Activated B cell treated with CpG ODN at 0.5 μM for 24 hours (primary cell): ENCODE data around the gene ENPP7. TPM values are rescaled to one million over a fixed set of nuclear protein-coding genes. Genes with fewer than 3 reads are reported as not detected.

Source experiments
- ATAC-seq: fragments of 200-7000 bp; cut with Tn5 transposase; one replicate; pipeline ENCODE4 v1.10.0; 2021; ENCODE audit warnings: low read depth, mild to moderate bottlenecking, moderate library complexity
- CTCF ChIA-PET: fragments of 350-600 bp; sonication (Branson Sonifier 250); formaldehyde crosslinking; loops from one replicate; lab custom pipeline; 2021; ENCODE audit warnings: antibody characterized with exemption; lab: Charles Lee
- POLR2A ChIA-PET: fragments of 350-600 bp; sonication (Branson Sonifier 250); formaldehyde crosslinking; loops from one replicate; lab custom pipeline; 2021; ENCODE audit warnings: antibody characterized with exemption; lab: Charles Lee
- DNase-seq: peaks from one replicate; pipeline ENCODE4 v3.0.0; 2022
- H3K27ac Mint-ChIP-seq: one replicate; pipeline ENCODE4 v1.8.0; 2020; ENCODE audit warnings: mixed read lengths
- H3K27me3 Mint-ChIP-seq: one replicate; pipeline ENCODE4 v1.8.0; 2021; ENCODE audit warnings: mixed read lengths
- H3K36me3 Mint-ChIP-seq: one replicate; pipeline ENCODE4 v1.8.0; 2021; ENCODE audit warnings: low read depth, mixed read lengths
- H3K4me1 Mint-ChIP-seq: one replicate; pipeline ENCODE4 v1.8.0; 2021; ENCODE audit warnings: mixed read lengths
- H3K4me3 Mint-ChIP-seq: one replicate; pipeline ENCODE4 v1.8.0; 2020; ENCODE audit warnings: mild to moderate bottlenecking, mixed read lengths
- H3K9me3 Mint-ChIP-seq: one replicate; pipeline ENCODE4 v1.8.0; 2020; ENCODE audit warnings: mixed read lengths
- intact Hi-C: fragments of 100-400 bp; cut with micrococcal nuclease; formaldehyde crosslinking; loops from one replicate; pipeline ENCODE4 v1.15.1; 2024
- total RNA-seq: library from RNA; stranded (reverse); gene quantifications from 2 replicates; pipeline ENCODE4 v1.2.3, GENCODE V29; 2022
- TF ChIP-seq, protein P1 (sequence below): fragments of 200-600 bp; IDR thresholded peaks from one replicate; pipeline ENCODE4 v1.8.0; 2022; ENCODE audit warnings: antibody characterized with exemption, mild to moderate bottlenecking

ENPP7 gene
- total RNA-seq, 1 donor from 2014 or later: 1.5 TPM

GRCh38 chr17:79732804-79733691 is 2.3 kb downstream of the ENPP7 start:
- TF ChIP-seq, protein P1, sequence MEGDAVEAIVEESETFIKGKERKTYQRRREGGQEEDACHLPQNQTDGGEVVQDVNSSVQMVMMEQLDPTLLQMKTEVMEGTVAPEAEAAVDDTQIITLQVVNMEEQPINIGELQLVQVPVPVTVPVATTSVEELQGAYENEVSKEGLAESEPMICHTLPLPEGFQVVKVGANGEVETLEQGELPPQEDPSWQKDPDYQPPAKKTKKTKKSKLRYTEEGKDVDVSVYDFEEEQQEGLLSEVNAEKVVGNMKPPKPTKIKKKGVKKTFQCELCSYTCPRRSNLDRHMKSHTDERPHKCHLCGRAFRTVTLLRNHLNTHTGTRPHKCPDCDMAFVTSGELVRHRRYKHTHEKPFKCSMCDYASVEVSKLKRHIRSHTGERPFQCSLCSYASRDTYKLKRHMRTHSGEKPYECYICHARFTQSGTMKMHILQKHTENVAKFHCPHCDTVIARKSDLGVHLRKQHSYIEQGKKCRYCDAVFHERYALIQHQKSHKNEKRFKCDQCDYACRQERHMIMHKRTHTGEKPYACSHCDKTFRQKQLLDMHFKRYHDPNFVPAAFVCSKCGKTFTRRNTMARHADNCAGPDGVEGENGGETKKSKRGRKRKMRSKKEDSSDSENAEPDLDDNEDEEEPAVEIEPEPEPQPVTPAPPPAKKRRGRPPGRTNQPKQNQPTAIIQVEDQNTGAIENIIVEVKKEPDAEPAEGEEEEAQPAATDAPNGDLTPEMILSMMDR: no peak
- intact Hi-C loops: loop anchor here (5.0 kb wide), 1 partner anchor 104 kb away; the partner anchor contains the start of gene CBX4
- CTCF ChIA-PET: interaction anchor here (1.4 to 2.2 kb wide), 3 partner anchors 9 to 24 kb away, joined by 5 to 6 read pairs (median 5); no protein-coding TSS in a partner anchor
- H3K36me3 Mint-ChIP-seq: no peaks in the 10 kb centered on the region
- ATAC-seq (peak; percentile 80), DNase-seq (peak; percentile 48)
- H3K4me3 Mint-ChIP-seq: peak overlapping the region; percentile 90
- H3K9me3 Mint-ChIP-seq: no peaks in the 10 kb centered on the region
- POLR2A ChIA-PET: interaction anchor here (1.5 to 1.8 kb wide), 3 partner anchors 9 to 107 kb away, joined by 4 to 5 read pairs (median 5); partner anchors contain the start of gene CBX4
- no peaks in the 10 kb centered on the region for H3K27me3 Mint-ChIP-seq
- H3K27ac Mint-ChIP-seq: peak overlapping the region; percentile 92
- peaks cover 47% of the 10 kb centered on the region for H3K4me1 Mint-ChIP-seq

DNA sequence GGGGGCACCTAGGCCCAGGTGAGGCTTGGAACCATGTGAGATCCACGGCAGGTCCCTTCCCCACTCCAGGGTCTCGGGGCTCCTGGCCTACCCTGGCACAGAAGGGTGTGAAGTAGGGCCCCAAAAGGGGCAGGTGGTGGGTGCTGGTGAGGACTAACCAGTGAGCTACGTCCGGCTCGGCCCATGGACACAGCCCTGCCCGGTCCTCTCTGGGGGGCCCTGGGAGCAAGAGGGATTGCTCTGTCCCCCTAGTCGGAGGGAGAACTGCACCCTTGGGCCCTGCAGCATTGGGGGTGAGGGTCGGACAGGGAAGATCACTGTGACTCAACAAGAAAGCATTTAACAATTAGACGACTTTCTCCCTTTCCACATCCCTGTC is 2.9 kb downstream of the ENPP7 start:
- H3K36me3 Mint-ChIP-seq: no peaks in the 10 kb centered on the region
- ATAC-seq: no peak
- CTCF ChIA-PET: interaction anchor here (1.4 to 2.2 kb wide), 3 partner anchors 8 to 25 kb away, joined by 5 to 6 read pairs (median 5); no protein-coding TSS in a partner anchor
- peaks cover 42% of the 10 kb centered on the region for H3K4me1 Mint-ChIP-seq
- H3K4me3 Mint-ChIP-seq: peak overlapping the region; percentile 90
- TF ChIP-seq, protein P1: no peak
- no peak for DNase-seq
- H3K9me3 Mint-ChIP-seq: no peaks in the 10 kb centered on the region
- H3K27ac Mint-ChIP-seq: peak overlapping the region; percentile 92
- POLR2A ChIA-PET: interaction anchor here (1.5 to 1.6 kb wide), 2 partner anchors 9 to 103 kb away, joined by 4 to 5 read pairs; no protein-coding TSS in a partner anchor
- intact Hi-C loops: loop anchor here (5.0 kb wide), 1 partner anchor 104 kb away; the partner anchor contains the start of gene CBX4
- no peaks in the 10 kb centered on the region for H3K27me3 Mint-ChIP-seq

DNA sequence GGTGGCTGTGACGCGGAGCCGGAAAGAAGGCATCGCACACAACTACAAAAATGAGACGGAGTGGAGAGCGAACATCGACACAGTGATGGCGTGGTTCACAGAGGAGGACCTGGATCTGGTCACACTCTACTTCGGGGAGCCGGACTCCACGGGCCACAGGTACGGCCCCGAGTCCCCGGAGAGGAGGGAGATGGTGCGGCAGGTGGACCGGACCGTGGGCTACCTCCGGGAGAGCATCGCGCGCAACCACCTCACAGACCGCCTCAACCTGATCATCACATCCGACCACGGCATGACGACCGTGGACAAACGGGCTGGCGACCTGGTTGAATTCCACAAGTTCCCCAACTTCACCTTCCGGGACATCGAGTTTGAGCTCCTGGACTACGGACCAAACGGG is 4.4 kb downstream of the ENPP7 start:
- Mint-ChIP-seq H3K36me3 (no peaks in the 10 kb centered on the region), H3K4me1 (peaks cover 31% of the 10 kb centered on the region), H3K4me3 (no peak overlapping the region), H3K27me3 (peaks cover 12% of the 10 kb centered on the region), H3K27ac (no peak overlapping the region), H3K9me3 (no peaks in the 10 kb centered on the region)
- ChIA-PET POLR2A (interaction anchor here (0.7 kb wide), 1 partner anchor 12 kb away, joined by 4 read pairs; no protein-coding TSS in a partner anchor), CTCF (no interaction called here)
- ATAC-seq (no peak), DNase-seq (no peak)
- intact Hi-C loops: no loop called here
- TF ChIP-seq, protein P1: no peak

DNA sequence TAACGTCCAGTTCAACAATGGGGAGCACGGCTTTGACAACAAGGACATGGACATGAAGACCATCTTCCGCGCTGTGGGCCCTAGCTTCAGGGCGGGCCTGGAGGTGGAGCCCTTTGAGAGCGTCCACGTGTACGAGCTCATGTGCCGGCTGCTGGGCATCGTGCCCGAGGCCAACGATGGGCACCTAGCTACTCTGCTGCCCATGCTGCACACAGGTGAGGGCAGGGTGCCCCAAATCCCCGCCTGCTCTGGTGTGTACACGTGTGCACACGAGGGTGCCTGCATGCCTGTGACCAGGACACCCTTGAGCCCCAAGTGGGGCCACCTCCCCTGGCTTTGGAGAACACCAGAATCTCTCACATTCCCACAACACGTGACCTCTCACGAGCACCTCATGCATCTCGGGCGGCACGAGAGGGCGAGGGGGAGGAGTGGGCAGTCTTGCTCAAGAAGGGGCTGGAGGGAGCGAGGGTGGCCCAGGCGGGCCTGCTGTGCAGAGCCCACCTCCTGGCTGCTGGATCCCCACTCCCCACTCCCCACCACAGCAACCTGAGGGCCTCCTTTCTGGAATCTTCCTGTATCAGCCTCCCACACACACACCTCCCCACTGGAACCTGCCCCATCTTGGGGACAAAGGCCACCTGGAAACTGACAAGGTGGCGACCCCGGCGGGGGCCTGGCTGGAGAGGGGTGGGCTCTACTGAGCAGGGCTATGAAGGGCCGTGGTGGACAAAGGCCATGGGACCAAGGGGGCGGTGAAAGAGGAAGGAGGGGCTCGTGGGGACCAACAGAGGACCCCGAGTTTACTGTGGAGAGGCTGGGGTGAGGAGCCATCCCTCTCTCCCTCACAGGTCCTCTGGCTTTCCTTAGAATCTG is 6.5 kb downstream of the ENPP7 start:
- peaks cover 20% of the 10 kb centered on the region for H3K4me1 Mint-ChIP-seq
- ATAC-seq (no peak), DNase-seq (no peak)
- H3K4me3 Mint-ChIP-seq: no peak overlapping the region
- POLR2A ChIA-PET: no interaction called here
- intact Hi-C loops: no loop called here
- no peaks in the 10 kb centered on the region for H3K36me3 Mint-ChIP-seq
- H3K9me3 Mint-ChIP-seq: no peaks in the 10 kb centered on the region
- H3K27ac Mint-ChIP-seq: no peak overlapping the region
- peaks cover 17% of the 10 kb centered on the region for H3K27me3 Mint-ChIP-seq
- TF ChIP-seq, protein P1: no peak
- CTCF ChIA-PET: no interaction called here
